DMS53 (cell line): ENCODE measurements around the gene RFC2.
A peak's percentile ranks its signal among the peaks of the same experiment; 100 is the strongest.
"Not testable (repeated sequence)": the region's sequence is repeated elsewhere in the genome, so short reads cannot be mapped to it uniquely, and the experiment has no call there.

Source experiments
- DNase-seq: peaks from one replicate; lab custom pipeline; 2025; lab: John Stamatoyannopoulos, UW

RFC2 gene

DNA sequence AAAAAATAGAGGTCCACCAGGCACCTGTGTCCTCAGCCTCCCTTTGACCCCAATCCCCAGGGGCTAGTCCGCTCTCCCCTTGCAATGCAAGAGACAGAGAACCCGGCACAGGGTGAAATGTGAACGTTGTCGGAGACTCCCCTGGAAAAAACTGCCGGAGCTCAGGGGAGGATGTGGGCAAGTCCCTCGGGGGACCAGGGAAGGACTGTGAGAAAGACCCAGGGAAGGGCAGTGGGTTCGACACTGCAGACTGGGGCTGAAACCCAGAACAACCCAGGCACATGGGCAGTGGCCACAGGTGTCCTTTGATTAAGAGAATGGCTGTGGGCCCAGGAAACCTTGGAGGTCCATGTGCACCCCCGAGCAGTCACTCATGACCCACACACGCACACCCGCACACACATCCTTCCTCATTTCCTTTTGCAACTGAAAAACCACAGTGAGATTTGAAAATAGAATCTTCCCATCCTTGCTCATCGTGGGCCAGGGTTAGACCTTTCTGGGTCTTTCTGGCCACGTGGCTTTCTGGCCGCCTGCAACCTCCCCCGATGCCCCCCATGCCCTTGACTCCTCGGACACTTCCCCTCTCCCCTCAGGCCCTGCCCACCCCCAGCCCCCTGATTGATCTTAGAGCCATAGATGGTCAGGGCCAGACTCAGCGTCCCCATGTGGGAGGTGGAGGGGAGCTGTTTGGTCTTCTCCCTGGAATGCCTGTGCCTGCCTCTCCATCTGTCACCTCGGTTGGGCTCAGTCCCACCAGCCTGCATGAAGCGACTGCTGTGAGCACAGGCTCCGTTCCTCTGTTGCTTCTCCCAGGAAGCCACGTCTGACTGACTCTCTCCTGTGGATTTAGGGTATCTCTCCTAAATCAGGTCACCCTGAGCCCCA, 36.5 kb downstream of the RFC2 start:
- no peak for DNase-seq

DNA sequence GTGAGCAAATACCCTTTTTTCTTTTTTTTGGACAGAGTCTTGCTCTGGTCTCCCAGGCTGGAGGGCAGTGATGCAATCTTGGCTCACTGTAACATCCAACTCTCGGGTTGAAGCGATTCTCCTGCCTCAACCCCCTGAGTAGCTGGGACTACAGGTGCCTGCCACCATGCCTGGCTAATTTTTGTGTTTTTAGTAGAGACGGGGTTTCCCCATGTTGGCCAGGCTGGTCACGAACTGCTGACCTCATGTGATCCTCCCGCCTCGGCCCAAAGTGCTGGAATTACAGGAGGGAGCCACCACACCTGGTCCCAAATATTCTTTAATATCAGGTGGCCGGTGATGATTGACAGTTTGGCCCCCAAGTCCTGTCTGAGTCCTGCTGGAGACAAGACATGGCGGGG, 37.8 kb downstream of the RFC2 start:
- DNase-seq, result no peak

DNA sequence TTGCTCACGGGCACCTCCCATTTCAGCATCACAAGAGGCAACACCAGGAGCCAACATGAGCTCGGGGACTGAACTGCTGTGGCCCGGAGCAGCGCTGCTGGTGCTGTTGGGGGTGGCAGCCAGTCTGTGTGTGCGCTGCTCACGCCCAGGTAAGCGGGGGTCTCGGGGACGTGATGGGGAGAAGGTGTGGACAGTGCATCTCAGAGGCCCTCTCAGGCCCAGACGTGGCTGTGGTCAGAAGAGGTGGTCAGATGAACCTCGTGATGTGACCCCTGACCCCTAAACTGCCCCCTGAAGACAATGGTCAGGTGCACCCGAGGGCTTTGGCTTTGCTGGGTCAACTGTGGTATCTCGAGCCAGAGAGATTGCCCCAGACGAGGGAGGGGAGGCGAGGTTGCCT, 38.3 kb downstream of the RFC2 start:
- DNase-seq, result no peak

DNA sequence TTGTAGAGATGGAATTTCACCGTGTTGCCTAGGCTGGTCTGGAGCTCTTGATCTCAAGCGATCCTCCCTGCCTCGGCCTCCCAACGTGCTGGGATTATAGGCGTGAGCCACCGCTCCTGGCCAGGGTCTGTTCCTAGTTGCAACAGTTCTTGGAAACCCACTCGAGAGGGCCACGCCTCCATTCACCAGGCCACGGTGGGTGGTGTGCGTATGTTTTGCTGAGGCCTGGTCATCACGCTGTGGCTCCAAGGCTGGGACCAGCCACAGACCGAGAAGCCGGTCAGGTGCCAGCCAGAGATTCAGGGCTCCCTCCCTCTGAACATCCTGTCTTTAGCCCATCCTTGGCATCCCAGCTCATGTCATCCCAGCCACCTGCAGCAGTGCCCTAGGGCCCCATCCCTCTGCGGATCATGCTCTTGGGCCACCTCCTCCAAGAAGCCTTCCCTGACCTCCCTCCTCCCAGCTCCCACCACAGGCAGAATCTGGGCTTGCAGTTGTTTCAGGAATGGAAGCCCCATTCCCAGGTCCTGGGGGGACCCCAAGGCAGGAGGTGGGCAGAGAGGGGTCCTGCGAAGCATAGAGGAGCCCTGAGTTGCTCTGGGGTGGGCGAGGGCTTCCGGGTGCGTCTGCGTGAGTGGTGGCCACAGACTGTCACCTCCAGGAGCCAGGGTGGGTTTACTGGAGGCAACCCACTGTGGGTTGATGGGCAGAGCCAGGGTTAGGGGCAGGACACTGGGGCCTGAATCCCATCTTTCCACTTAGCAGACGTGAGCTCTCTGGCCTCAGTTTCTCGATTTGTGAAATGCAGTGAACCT, 39.2 kb downstream of the RFC2 start:
- no peak for DNase-seq

DNA sequence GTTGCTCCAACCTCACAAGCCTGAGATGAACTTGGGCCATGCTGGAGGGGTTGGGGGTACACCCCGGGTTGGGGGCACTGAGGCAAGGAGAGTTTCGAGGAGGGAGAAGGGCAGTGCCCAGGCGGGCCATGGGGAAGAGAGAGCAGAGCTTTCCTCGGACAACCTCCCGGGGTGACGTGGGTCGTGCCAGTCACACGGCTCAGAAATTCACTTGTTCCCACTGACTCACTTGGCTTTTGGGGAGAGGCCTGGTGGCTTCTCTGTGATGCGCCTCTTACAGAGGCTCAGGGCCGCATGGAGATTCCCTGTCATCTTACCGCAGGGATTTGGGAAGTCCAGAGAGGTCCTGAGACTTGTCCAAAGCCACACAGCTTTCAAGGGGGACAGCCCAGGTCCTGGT, 41.5 kb downstream of the RFC2 start:
- DNase-seq, result no peak

DNA sequence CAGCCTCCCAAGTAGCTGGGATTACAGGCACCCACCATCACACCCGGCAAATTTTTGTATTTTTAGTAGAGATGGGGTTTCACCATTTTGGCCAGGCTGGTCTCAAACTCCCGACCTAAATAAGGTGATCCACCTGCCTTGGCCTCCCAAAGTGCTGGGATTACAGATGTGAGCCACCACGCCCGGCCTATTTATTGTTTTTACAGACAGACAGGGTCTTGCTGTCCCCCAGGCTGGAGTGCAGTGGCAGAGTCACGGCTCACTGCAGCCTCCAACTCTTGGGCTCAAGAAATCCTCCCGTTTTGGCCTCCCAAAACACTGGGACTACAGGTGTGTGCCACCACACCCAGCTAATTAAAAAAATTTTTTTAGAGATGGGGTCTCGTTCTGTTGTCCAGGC, 46.0 kb downstream of the RFC2 start:
- not testable (repeated sequence) for DNase-seq

DNA sequence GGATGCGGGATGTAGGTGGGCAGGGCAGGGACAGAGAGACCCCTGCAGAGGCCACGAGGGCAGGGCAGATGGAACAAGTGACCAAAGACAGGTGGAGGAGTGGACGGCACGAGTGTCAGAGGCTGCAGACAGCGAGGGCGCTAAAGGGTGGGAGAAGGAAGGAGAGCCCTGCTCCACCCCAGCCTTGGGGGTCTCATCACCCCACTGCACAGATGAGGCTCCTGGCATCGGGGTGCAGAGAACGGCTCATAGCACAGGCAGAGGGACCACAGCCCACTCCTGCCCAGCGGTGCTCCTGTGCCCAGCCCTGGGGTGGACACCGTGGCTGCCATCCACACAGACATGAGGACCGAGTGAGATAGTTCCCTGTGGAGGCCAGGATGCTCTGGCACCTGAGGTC, 46.6 kb downstream of the RFC2 start:
- no peak for DNase-seq

DNA sequence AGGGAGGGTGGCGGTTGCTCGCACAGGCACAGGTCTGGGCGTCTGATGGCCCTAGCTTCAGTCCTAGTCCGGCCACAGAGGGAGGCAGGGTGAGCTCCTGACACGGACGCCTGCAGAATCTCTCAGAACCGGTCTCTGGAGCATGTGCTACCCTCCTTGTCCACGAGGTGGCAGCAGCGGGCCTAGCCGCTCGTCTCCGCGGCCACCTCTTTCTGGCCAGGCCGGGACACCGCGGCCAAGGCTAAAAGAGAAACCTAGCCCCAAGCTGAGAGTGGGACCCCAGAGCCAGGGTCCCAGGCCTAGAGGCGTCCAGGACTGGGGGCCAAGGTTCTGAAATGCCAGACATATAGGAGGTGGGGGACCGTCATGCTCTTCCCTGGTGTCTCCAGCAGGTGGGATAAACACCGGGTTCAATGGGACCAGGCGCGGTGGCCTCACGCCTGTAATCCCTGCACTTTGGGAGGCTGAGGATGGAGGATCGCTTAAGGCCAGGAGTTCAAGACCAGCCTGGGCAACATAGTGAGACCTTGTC, 47.5 kb downstream of the RFC2 start:
- DNase-seq, result peak; percentile 92

DNA sequence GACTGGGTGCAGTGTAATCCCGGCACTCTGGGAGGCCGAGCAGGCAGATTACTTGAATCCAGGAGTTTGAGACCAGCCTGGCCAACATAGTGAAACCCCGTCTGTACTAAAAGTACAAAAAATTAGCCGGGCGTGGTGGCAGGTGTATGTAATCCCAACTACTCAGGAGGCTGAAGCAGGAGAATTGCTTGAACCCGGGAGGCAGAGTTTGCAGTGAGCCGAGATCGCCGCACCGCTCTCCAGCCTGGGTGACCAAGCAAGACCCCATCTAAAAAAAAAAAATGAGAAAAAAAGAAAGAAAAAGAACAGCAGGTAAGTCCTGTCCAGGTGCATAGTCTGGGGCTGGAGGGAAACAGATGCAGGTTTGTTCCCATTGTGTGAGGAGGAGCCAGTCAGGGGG, 48.1 kb downstream of the RFC2 start:
- not testable (repeated sequence) for DNase-seq

DNA sequence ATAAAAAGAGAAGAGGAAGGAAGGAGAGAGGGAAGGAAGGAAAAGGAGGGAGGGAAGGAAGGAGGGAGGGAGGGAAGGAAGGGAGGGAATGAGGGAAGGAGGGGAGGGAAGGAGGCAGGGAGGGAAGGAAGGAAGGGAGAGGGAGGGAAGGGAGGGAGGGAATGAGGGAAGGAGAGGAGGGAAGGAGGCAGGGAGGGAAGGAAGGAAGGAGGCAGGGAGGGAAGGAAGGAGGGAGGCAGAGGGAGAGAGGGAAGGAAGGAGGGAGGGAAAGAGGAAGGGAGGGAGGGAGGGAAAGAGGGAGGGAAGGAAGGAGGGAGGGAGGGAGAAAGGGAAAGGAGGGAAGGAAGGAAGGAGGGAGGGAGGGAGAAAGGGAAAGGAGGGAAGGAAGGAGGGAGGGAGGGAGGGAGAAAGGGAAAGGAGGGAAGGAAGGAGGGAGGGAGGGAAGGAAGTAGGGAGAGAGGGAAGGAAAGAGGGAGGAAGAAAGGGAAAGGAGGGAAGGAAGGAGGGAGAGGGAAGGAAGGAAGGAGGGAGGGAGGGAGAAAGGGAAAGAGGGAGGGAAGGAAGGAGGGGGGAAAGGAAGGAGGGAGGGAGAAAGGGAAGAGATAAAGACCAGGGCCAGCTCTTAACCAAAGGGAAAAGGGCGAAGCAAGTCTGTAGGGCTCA, 50.1 kb downstream of the RFC2 start:
- no peak for DNase-seq

DNA sequence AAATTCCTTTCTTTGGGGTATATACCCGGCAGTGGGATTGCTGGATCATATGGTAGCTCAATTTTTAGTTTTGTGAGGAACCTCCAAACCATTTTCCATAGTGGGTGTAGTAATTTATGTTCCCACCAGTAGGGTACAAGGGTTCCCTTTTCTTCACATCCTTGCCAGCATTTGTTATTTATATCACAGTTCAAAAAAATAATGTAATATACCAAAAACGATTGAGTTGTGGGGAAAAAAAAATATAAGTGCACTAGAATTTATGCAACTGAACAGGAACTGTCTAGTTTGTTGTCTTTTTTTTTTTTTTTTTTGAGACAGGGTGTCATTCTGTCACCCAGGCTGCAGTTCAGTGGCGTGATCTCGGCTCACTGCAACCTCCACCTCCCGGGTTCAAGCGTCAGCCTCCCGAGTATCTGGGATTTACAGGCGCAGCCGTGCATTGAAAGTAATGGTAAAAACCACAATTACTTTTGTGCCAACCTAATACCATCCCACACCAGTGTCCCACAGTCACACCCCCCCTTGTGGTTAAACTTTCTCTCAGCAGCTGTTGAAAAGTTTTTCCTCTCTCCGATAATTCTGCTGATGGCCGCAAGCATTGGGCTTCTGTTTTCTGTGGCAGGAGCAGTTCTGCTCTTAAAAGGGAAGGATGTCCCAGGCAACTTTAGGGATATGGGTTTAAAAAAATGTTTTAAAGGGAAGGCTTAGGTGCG, 51.2 kb downstream of the RFC2 start:
- DNase-seq, result peak; percentile 63

DNA sequence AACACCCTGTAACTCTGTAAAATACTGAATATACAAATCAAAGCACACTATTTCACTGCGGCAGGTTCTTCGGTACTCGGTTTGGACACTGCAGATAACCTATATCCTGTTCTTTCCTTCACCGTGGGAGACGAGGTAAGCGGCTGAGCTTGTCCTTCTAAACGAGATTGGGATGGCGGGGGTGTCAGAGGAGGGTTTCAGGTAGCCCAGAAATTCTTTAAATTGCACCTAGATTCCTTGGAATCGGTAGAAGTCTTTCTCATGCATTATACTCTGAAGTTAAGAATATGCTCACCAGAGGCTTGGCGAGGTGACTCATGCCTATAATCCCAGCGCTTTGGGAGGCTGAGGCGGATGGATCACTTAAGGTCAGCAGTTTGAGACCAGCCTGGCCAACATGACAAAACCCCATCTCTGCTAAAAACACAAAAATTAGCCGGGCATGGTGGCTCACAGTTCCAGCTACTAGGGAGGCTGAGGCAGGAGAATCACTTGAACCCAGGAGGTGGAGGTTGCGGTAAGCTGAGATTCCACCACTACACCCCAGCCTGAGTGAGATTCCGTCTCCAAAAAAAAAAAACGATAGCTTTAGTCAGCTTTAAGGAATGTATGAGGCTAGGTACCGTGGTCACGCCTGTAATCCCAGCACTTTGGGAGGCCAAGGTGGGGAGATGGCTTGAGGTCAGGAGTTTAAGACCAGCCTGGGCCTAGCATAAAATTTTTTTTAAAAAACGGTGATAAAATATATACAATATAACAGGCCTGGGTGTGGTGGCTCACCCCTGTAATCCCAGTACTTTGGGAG, 54.4 kb downstream of the RFC2 start:
- DNase-seq, result peak; percentile 30

DNA sequence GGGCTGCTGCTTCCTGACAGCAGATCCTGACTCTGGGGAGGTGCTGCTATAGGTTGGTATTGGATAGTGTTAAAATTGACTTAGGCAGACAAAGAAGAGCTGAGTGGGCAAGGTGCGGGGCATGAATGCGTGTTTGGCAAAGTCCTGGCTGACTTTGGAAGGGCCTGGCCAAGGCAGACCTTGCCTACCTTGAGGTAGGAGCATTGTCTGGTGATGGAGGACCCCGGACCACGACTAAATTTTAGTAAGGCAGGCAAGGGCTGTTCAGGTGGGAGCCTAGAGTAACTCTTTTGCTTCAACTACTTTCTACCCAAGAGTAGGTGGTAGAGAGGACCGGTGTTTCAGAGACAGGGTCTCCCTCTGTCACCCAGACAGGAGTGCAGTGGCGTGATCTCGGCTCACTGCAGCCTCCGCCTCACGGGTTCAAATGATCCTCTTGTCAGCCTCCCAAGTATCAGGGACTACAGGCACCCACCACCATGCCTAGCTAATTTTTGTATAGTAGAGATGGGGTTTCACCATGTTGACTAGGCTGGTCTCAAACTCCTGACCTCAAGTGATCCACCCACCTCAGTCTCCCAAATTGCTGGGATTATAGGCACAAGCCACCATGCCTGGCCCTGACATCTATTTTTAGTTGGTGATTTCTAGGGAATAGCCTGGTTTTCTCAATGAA, 56.6 kb downstream of the RFC2 start:
- DNase-seq, result no peak

DNA sequence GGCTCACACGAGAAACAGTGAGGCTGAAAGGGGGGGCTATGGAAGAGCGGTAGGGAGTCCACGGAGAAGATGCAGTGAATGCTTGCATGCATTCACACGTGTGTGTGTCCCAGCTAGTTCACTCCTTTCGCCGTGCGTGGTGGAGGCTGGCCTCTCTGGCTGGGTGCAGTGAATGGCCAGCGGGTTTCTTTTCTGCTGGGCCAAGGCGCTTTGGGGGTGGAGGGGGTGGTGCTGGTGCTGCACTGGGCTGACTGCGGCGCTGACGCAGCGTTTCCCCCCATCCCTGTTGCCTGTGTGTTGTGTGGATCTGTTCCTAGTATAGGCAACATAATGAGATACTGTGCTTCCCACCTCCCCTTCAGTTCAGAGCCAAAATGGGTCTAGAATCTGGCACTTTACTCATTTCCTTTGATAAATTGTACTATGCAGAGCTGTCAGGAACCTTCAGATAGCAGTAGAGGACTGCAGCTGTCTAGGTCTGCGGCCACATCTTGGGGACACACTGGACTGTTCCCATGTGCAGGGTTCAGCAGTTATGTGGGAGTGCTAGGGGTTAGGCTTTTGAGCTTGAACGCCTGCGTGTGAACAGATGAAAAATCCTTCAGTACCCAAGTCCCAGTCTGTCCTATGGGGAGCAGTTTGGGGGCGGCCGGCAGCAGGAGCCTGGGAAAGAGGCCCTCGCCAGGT, 58.1 kb downstream of the RFC2 start:
- DNase-seq, result not testable (repeated sequence)

DNA sequence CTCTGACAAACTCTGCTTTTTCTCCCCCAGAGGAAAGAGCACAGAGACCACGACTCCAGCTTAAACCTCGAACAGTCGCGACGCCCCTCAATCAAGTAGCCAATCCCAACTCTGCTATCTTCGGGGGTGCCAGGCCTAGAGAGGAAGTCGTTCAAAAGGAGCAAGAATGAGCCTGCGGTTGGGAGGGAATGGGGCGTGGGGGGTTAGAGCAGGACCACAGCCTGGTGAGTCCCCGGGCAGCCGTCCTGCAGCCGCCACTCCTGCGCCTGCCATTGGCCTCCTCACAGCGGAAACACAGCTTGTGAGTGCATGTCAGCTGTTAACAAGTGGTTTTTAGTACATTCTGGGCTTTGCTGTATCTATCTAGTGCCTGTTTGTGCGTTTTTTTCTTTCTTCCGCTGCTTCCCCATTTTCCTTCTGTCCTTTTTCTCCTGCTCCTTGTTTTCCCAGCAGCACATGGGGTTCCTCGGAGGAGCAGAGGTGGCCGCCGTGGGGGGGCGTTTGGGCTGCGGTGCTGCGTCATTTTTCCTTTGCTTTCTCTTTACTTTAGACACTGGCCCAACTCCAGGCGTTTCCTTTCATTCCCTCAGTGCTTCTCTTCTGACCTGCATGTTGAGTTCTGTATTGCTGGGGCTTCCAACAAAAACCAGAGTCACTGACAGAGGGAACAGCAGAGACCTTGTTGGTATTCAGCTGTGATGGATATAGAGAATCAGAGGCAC, 58.9 kb downstream of the RFC2 start:
- DNase-seq, result not testable (repeated sequence)

DNA sequence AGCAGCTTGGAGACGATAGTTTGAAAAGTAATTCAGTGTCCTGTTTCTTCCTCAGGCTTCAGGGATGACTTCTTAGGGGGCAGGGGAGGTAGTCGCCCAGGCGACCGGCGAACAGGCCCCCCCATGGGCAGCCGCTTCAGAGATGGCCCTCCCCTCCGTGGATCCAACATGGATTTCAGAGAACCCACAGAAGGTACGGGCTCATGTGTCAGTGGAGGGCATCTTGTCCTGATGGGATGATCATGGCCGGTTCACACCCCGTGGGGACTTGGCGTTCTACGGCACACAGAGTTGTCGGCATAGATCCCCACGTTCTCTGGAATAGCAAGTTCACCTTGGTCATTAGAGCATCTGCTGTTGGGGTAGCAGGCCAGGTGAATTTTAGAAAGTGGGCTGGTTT, 59.5 kb downstream of the RFC2 start:
- no peak for DNase-seq

DNA sequence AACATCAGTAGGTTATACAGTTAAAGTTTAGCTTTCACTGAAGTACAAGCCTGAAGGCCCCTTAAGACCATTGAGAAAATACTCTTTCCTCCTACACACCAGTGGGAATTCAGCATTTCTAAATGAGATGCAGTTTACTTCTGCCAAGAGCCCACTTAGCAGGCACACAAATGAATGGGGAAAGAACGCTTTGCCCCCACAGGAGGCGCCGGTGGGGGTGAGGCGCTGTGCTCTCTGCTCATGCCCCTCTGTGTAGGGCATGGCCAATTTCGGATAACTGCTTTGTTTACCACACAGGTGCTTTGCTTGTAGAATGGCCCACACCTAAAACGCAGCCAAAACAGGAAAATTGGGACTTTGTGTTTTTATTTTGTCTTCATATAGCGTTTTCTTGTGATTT, 60.3 kb downstream of the RFC2 start:
- DNase-seq, result no peak

DNA sequence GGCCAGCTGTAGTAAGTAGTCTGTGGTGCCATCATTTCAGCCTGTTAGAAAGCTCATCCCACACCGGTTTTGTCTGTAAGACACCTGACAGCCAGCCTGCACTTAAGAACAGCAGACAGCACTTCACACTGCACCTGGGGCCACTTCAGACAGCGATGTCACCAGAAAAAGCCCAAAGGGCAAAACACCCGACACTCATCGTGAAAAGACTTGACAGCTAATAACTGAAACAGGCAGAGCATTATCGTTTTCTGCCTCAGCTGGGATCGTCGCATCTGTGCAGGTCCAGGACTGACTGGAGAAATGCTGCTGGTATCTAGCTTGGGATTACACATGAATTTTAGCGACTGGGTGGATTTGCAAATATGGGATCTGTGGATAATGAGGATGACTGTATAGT, 61.1 kb downstream of the RFC2 start:
- DNase-seq, result peak; percentile 83

DNA sequence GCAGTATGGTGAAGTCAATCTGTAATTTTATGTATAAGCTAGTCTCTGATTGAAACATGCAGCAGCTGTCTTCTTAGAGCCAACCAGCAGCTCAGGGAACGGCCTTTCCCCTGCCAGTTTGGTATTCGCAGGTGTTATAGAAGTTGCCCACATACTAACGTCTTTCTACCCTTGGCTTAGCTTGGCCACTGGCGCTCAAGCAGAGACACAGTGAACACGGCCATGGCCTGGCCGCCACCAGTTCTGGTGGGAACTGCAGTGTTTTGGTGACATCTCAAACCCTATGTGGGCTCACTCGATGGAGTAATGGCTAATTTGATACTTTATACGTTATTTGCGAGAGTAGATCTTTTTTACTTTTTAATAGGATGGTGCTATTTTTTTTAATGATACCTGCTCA, 63.0 kb downstream of the RFC2 start:
- no peak for DNase-seq
